22Rv1 (cell line): ENCODE data around the gene DHRS1.

Experiments used
- H3K27ac ChIP-seq: fragments of 450-650 bp; 2 replicates; pipeline ENCODE4 v1.5.1; 2017
- CTCF ChIP-seq: fragments of 450-650 bp; IDR thresholded peaks from 2 replicates; pipeline ENCODE4 v1.5.1; 2017; ENCODE audit warnings: mild to moderate bottlenecking
- ZFX ChIP-seq: fragments of 450-650 bp; IDR thresholded peaks from 2 replicates; pipeline ENCODE4 v1.6.1; 2017; ENCODE audit warnings: antibody characterized with exemption, borderline replicate concordance

Gene DHRS1

GRCh38 chr14:24308342-24309124 lies 9.0 kb upstream of the DHRS1 start:
- peak; percentile 80 for TF ChIP-seq CTCF
- TF ChIP-seq ZFX = no peak
- peak overlapping the region; percentile 17; the same call in 1 of the 2 replicates for H3K27ac ChIP-seq

- TF ChIP-seq CTCF (peak; percentile 98), ZFX (no peak)
- peak within 1 kb of the TSS; percentile 17; the same call in 1 of the 2 replicates for H3K27ac ChIP-seq
Measured at GRCh38 chr14:24307575-24308341, 8.2 kb upstream of the DHRS1 start, which contains the start of gene CIDEB. Gene CIDEB (minus strand): TSS chr14:24307977. CDS start chr14:24307858, 119 bp downstream.

- TF ChIP-seq ZFX (no peak), CTCF (no peak)
- no peak overlapping the region for H3K27ac ChIP-seq
Measured at GRCh38 chr14:24307156-24307574, 7.6 kb upstream of the DHRS1 start.

GRCh38 chr14:24304019-24304387 lies 4.4 kb upstream of the DHRS1 start:
- TF ChIP-seq CTCF (no peak), ZFX (no peak)
- no peak overlapping the region for H3K27ac ChIP-seq

GRCh38 chr14:24300326-24300980 lies 873 bp upstream of the DHRS1 start:
- TF ChIP-seq ZFX = no peak
- no peak for TF ChIP-seq CTCF
- peak overlapping the region; percentile 76 for H3K27ac ChIP-seq

- peak overlapping the region; percentile 76 for H3K27ac ChIP-seq
- TF ChIP-seq CTCF (no peak), ZFX (no peak)
Measured at GRCh38 chr14:24298892-24299254, 707 bp downstream of the DHRS1 start.
